ENCODE data around the gene DOCK8.

DNA sequence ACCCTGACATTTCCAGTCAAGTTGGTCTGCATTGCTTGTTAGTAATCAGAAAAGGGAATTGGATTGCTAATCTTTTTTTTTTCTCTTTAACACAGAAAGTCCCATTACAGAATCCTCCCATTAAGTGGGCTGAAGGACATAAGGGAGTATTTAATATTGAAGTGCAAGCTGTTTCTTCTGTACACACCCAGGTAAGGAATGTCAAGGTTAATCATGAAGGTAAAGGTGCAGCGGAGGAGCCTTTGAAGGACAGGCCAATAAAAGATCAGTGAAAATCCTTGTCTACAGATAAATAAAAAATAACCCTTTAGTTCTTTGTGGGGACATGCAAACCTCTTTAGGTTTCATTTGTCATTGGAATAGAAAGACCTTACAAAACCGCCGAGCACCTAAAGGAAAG lies 161.4 kb downstream of the DOCK8 start:
- TF ChIP-seq CEBPB (IDR thresholded peaks at IDR 0.05; ENCODE audit: low read depth, low read length) (no peak), POLR2A (IDR thresholded peaks at IDR 0.05; ENCODE audit: low read depth, low read length) (no peak), RAD21 (IDR thresholded peaks at IDR 0.05; ENCODE audit: low read length) (no peak), RCOR1 (IDR thresholded peaks at IDR 0.05; ENCODE audit: insufficient replicate concordance, low read length) (no peak), RFX5 (IDR thresholded peaks at IDR 0.05; ENCODE audit: low read depth, low read length) (no peak), BHLHE40 (IDR thresholded peaks at IDR 0.05; ENCODE audit: low read depth, low read length) (no peak), MAFK (IDR thresholded peaks at IDR 0.05; ENCODE audit: low read depth, low read length) (no peak), FOS (IDR thresholded peaks at IDR 0.05; ENCODE audit: low read depth, low read length) (no peak), SMC3 (IDR thresholded peaks at IDR 0.05; ENCODE audit: low read depth, low read length) (no peak), MAZ (IDR thresholded peaks at IDR 0.05; ENCODE audit: borderline replicate concordance, low read depth, low read length) (no peak), NFE2L2 (IDR thresholded peaks at IDR 0.05; ENCODE audit: low read depth, low read length) (no peak), MXI1 (IDR thresholded peaks at IDR 0.05; ENCODE audit: borderline replicate concordance, low read depth, low read length) (no peak)
- TF ChIP-seq, protein P1, sequence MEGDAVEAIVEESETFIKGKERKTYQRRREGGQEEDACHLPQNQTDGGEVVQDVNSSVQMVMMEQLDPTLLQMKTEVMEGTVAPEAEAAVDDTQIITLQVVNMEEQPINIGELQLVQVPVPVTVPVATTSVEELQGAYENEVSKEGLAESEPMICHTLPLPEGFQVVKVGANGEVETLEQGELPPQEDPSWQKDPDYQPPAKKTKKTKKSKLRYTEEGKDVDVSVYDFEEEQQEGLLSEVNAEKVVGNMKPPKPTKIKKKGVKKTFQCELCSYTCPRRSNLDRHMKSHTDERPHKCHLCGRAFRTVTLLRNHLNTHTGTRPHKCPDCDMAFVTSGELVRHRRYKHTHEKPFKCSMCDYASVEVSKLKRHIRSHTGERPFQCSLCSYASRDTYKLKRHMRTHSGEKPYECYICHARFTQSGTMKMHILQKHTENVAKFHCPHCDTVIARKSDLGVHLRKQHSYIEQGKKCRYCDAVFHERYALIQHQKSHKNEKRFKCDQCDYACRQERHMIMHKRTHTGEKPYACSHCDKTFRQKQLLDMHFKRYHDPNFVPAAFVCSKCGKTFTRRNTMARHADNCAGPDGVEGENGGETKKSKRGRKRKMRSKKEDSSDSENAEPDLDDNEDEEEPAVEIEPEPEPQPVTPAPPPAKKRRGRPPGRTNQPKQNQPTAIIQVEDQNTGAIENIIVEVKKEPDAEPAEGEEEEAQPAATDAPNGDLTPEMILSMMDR (conservative IDR thresholded peaks at IDR 0.05; ENCODE audit: low read depth, low read length): no peak
- TF ChIP-seq, protein P2, sequence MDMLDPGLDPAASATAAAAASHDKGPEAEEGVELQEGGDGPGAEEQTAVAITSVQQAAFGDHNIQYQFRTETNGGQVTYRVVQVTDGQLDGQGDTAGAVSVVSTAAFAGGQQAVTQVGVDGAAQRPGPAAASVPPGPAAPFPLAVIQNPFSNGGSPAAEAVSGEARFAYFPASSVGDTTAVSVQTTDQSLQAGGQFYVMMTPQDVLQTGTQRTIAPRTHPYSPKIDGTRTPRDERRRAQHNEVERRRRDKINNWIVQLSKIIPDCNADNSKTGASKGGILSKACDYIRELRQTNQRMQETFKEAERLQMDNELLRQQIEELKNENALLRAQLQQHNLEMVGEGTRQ (IDR thresholded peaks at IDR 0.05; ENCODE audit: low read depth, low read length): no peak
